ENCODE results near the gene TRIM17.

- no peak for TF ChIP-seq CTCF (tag by site-specific recombination; IDR thresholded peaks at IDR 0.05)
- TF ChIP-seq GLIS1 (tag by site-specific recombination; IDR thresholded peaks at IDR 0.05), result no peak
- TF ChIP-seq ZNF639 (tag by site-specific recombination; IDR thresholded peaks at IDR 0.05), result no peak
- no peak for TF ChIP-seq ZNF169 (tag by site-specific recombination; IDR thresholded peaks at IDR 0.05)
- no peak for TF ChIP-seq ZNF404 (tag by site-specific recombination; IDR thresholded peaks at IDR 0.05)
- no peak for TF ChIP-seq ZNF416 (tag by site-specific recombination; IDR thresholded peaks at IDR 0.05)
Observed at GRCh38 chr1:228387321-228387720, 29.3 kb downstream of the TRIM17 start.

Data from HEK293 (cell line).